Natural killer cell (primary cell): ENCODE data around the gene ITIH3. TPM values are rescaled to one million over a fixed set of nuclear protein-coding genes. Genes with fewer than 3 reads are reported as not detected.

Experiments used
- ATAC-seq, 3 donors: fragments of 150-1000 bp in 2 of 3; fragments of 200-7000 bp in 1 of 3; cut with Tn5 transposase; 1 replicate in 1 of 3; 2 replicates in 2 of 3; pipeline ENCODE4 v1.10.0; 2021; ENCODE audit warnings: mild to moderate bottlenecking in 2 of 3, moderate library complexity in 2 of 3
- DNase-seq, 2 donors: peaks; one replicate each; pipeline versions ENCODE4 v3.0.0 to v3.0.0-alpha.2; 2013 to 2021; ENCODE audit warnings: mixed read lengths in 1 of 2
- H3K27ac ChIP-seq: one replicate; pipeline ENCODE4 v1.5.1; 2013; ENCODE audit warnings: mild to moderate bottlenecking, low read length
- H3K27me3 ChIP-seq: one replicate; pipeline ENCODE4 v1.6.1; 2013; ENCODE audit warnings: low read length; ENCODE audit not compliant: control insufficient read depth, insufficient read depth
- H3K36me3 ChIP-seq: one replicate; pipeline ENCODE4 v1.6.1; 2013; ENCODE audit warnings: low read length; ENCODE audit not compliant: control insufficient read depth, insufficient read depth
- H3K4me1 ChIP-seq: one replicate; pipeline ENCODE4 v1.6.1; 2013; ENCODE audit warnings: low read length; ENCODE audit not compliant: control insufficient read depth, insufficient read depth
- H3K4me3 ChIP-seq: one replicate; pipeline ENCODE4 v1.5.1; 2013; ENCODE audit warnings: low read length
- H3K9me3 ChIP-seq: one replicate; pipeline ENCODE4 v1.6.1; 2013; ENCODE audit warnings: low read length; ENCODE audit not compliant: control insufficient read depth, insufficient read depth
- H3K27ac Mint-ChIP-seq, 2 donors: one replicate each; pipeline ENCODE4 v1.8.0; 2022; ENCODE audit warnings: mild to moderate bottlenecking in 2 of 2, mixed read lengths in 2 of 2, moderate library complexity in 1 of 2
- H3K27me3 Mint-ChIP-seq, 2 donors: one replicate each; pipeline ENCODE4 v1.8.0; 2022; ENCODE audit warnings: low read depth in 2 of 2, mixed read lengths in 2 of 2
- H3K36me3 Mint-ChIP-seq: one replicate; pipeline ENCODE4 v1.8.0; 2022; ENCODE audit warnings: mixed read lengths
- H3K4me1 Mint-ChIP-seq, 2 donors: one replicate each; pipeline ENCODE4 v1.8.0; 2022; ENCODE audit warnings: mixed read lengths in 2 of 2
- H3K4me3 Mint-ChIP-seq: one replicate; pipeline ENCODE4 v1.8.0; 2022; ENCODE audit warnings: mild to moderate bottlenecking, moderate library complexity, mixed read lengths
- H3K9me3 Mint-ChIP-seq, 2 donors: one replicate each; pipeline ENCODE4 v1.8.0; 2022; ENCODE audit warnings: mixed read lengths in 2 of 2
- WGBS: methylation state at CpG from one replicate; pipeline ENCODE4 v1.1.7; 2013; ENCODE audit warnings: missing lambda C conversion rate; ENCODE audit not compliant: insufficient coverage; 5-methylcytosine and 5-hydroxymethylcytosine counted together
- intact Hi-C: fragments of 100-400 bp; cut with micrococcal nuclease; formaldehyde crosslinking; loops from one replicate; pipeline ENCODE4 v1.14.2; 2022
- total RNA-seq, 4 donors: library from RNA; stranded (reverse); fragments of 120-200 nt in 1 of 4; gene quantifications; one replicate each; pipeline versions ENCODE4 v1.2.3 to v1.2.4, GENCODE V29; 2013 to 2022
- TF ChIP-seq, protein P1 (sequence below): fragments of 200-600 bp; IDR thresholded peaks from one replicate; pipeline ENCODE4 v1.8.0; 2022; ENCODE audit warnings: antibody characterized with exemption

Gene ITIH3
- total RNA-seq, 3 donors from 2014 or later (not counting 1 experiment from before 2014, with no cell fraction given), result not detected

- H3K27me3 Mint-ChIP-seq, result no peaks in the 10 kb centered on the region
- no peak overlapping the region for H3K27ac Mint-ChIP-seq
- intact Hi-C loops, result loop anchor here (10.0 kb wide), 1 partner anchor 88 kb away; no protein-coding TSS in a partner anchor
- ATAC-seq, result no peak
- 56% methylated on average over 15 of the region's 15 CpGs for WGBS
- no peak overlapping the region for H3K27ac ChIP-seq
- TF ChIP-seq, protein P1, sequence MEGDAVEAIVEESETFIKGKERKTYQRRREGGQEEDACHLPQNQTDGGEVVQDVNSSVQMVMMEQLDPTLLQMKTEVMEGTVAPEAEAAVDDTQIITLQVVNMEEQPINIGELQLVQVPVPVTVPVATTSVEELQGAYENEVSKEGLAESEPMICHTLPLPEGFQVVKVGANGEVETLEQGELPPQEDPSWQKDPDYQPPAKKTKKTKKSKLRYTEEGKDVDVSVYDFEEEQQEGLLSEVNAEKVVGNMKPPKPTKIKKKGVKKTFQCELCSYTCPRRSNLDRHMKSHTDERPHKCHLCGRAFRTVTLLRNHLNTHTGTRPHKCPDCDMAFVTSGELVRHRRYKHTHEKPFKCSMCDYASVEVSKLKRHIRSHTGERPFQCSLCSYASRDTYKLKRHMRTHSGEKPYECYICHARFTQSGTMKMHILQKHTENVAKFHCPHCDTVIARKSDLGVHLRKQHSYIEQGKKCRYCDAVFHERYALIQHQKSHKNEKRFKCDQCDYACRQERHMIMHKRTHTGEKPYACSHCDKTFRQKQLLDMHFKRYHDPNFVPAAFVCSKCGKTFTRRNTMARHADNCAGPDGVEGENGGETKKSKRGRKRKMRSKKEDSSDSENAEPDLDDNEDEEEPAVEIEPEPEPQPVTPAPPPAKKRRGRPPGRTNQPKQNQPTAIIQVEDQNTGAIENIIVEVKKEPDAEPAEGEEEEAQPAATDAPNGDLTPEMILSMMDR, result no peak
- H3K4me1 ChIP-seq, result peaks cover 7% of the 10 kb centered on the region
- H3K4me3 Mint-ChIP-seq, result no peak overlapping the region
- no peak overlapping the region for H3K4me3 ChIP-seq
- H3K36me3 ChIP-seq, result peaks cover 43% of the 10 kb centered on the region
- H3K36me3 Mint-ChIP-seq, result peaks cover 9% of the 10 kb centered on the region
- peaks cover 8 to 14% of the 10 kb centered on the region in 2 donors for H3K4me1 Mint-ChIP-seq
- DNase-seq, result no peak
- no peaks in the 10 kb centered on the region for H3K9me3 ChIP-seq
- H3K27me3 ChIP-seq, result no peaks in the 10 kb centered on the region
- no peaks in the 10 kb centered on the region for H3K9me3 Mint-ChIP-seq
Measured at GRCh38 chr3:52846432-52846965, 51.9 kb downstream of the ITIH3 start.

DNA sequence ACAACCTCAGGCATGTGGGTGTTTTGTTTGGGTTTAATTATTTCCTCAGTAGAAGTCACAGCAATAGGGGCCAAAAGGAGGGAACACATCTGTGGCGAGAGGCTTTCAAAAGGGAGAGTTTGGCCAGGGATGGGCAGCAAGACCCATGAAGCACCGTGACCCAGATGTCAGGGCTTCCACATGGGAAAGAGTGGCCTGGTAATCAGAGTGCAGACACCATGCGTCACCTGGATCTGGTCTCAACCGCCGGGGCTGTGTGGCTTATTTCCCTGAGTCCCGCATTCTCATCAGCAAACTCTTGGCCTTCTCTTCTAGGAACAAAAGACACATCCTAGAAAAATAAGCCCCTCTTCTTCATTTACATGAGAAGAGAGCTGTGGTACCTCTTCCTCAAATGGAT, 52.6 kb downstream of the ITIH3 start:
- no peak overlapping the region for H3K4me3 ChIP-seq
- no peak overlapping the region for H3K27ac ChIP-seq
- Mint-ChIP-seq H3K27ac (no peak overlapping the region), H3K9me3 (no peaks in the 10 kb centered on the region), H3K4me1 (peaks cover under 1 to 6% of the 10 kb centered on the region in 2 donors), H3K4me3 (no peak overlapping the region), H3K36me3 (peaks cover 9% of the 10 kb centered on the region), H3K27me3 (no peaks in the 10 kb centered on the region)
- peaks cover under 1% of the 10 kb centered on the region for H3K4me1 ChIP-seq
- TF ChIP-seq, protein P1, result no peak
- ATAC-seq (no peak), DNase-seq (no peak)
- WGBS, result 99% methylated on average over 6 of the region's 6 CpGs
- H3K36me3 ChIP-seq, result peaks cover 45% of the 10 kb centered on the region
- intact Hi-C loops, result loop anchor here (10.0 kb wide), 1 partner anchor 88 kb away; no protein-coding TSS in a partner anchor
- no peaks in the 10 kb centered on the region for H3K9me3 ChIP-seq
- no peaks in the 10 kb centered on the region for H3K27me3 ChIP-seq

GRCh38 chr3:52847726-52848125, 53.1 kb downstream of the ITIH3 start:
- peaks cover 43% of the 10 kb centered on the region for H3K36me3 ChIP-seq
- 97% methylated on average over 7 of the region's 7 CpGs for WGBS
- H3K4me3 Mint-ChIP-seq, result no peak overlapping the region

More at GRCh38 chr3:52847726-52848125, 53.1 kb downstream of the ITIH3 start:
- Mint-ChIP-seq H3K27ac (no peak overlapping the region), H3K9me3 (no peaks in the 10 kb centered on the region), H3K27me3 (no peaks in the 10 kb centered on the region), H3K4me1 (peaks cover 0 to 6% of the 10 kb centered on the region in 2 donors), H3K36me3 (peaks cover 9% of the 10 kb centered on the region)
- Histone ChIP-seq H3K4me3 (no peak overlapping the region), H3K27ac (no peak overlapping the region), H3K27me3 (no peaks in the 10 kb centered on the region), H3K9me3 (no peaks in the 10 kb centered on the region), H3K4me1 (no peaks in the 10 kb centered on the region)
- DNase-seq (no peak), ATAC-seq (no peak)
- intact Hi-C loops, result loop anchor here (10.0 kb wide), 1 partner anchor 87 kb away; no protein-coding TSS in a partner anchor
- TF ChIP-seq, protein P1, result no peak
